SK-N-SH treated with all-trans-retinoic acid at 6 μM for 48 hours (cell line): ENCODE data around the gene LEP.

ENCODE experiments used
- ATAC-seq: fragments of 200-7000 bp; cut with Tn5 transposase; 3 replicates; pipeline ENCODE4 v1.9.1; 2020; ENCODE audit warnings: mild to moderate bottlenecking, moderate library complexity
- BACH2 ChIP-seq: fragments of 250-450 bp; sonication (Bioruptor Pico); IDR thresholded peaks from 2 replicates; pipeline ENCODE4 v1.9.0; 2021; ENCODE audit warnings: mild to moderate bottlenecking, borderline replicate concordance
- ISL1 ChIP-seq: fragments of 250-450 bp; sonication (Bioruptor Pico); IDR thresholded peaks from 2 replicates; pipeline ENCODE4 v2.1.2; 2022; ENCODE audit warnings: mild to moderate bottlenecking, moderate library complexity
- OSR1 ChIP-seq: fragments of 250-450 bp; sonication (Bioruptor Pico); IDR thresholded peaks from 2 replicates; pipeline ENCODE4 v1.8.0; 2022; ENCODE audit warnings: moderate library complexity, mild to moderate bottlenecking, inconsistent platforms
- PPARA ChIP-seq: fragments of 250-450 bp; sonication (Bioruptor Pico); IDR thresholded peaks from 2 replicates; pipeline ENCODE4 v1.5.0; 2020; ENCODE audit warnings: mild to moderate bottlenecking, borderline replicate concordance
- RARB ChIP-seq: fragments of 250-450 bp; sonication (Bioruptor Pico); IDR thresholded peaks from 2 replicates; pipeline ENCODE4 v1.8.0; 2021; ENCODE audit warnings: mild to moderate bottlenecking, moderate library complexity
- SNAI2 ChIP-seq: fragments of 250-450 bp; sonication (Bioruptor Pico); IDR thresholded peaks from 2 replicates; pipeline ENCODE4 v1.5.0; 2020; ENCODE audit warnings: mild to moderate bottlenecking, moderate library complexity
- TCF4 ChIP-seq: fragments of 250-450 bp; sonication (Bioruptor Pico); IDR thresholded peaks from 2 replicates; pipeline ENCODE4 v1.8.0; 2021; ENCODE audit warnings: mild to moderate bottlenecking, moderate library complexity, borderline replicate concordance
- TOX ChIP-seq: fragments of 250-450 bp; sonication (Bioruptor Pico); IDR thresholded peaks from 2 replicates; pipeline ENCODE4 v1.8.0; 2021; ENCODE audit warnings: mild to moderate bottlenecking, moderate library complexity, borderline replicate concordance
- ZC3H10 ChIP-seq: fragments of 250-450 bp; sonication (Bioruptor Pico); IDR thresholded peaks from 2 replicates; pipeline ENCODE4 v1.5.1; 2021; ENCODE audit warnings: mild to moderate bottlenecking, moderate library complexity
- ZFP3 ChIP-seq: fragments of 250-450 bp; sonication (Bioruptor Pico); IDR thresholded peaks from 2 replicates; pipeline ENCODE4 v1.5.0; 2020; ENCODE audit warnings: mild to moderate bottlenecking, moderate library complexity
- ZFP30 ChIP-seq: fragments of 450-650 bp; formaldehyde crosslinking; IDR thresholded peaks from 2 replicates; pipeline ENCODE4 v1.5.0; 2022; ENCODE audit warnings: mild to moderate bottlenecking, moderate library complexity
- ZNF70 ChIP-seq: fragments of 450-650 bp; formaldehyde crosslinking; IDR thresholded peaks from 2 replicates; pipeline ENCODE4 v1.5.0; 2020; ENCODE audit warnings: mild to moderate bottlenecking, moderate library complexity
- ZNF8 ChIP-seq: fragments of 450-650 bp; formaldehyde crosslinking; IDR thresholded peaks from 2 replicates; pipeline ENCODE4 v1.5.0; 2020; ENCODE audit warnings: mild to moderate bottlenecking, moderate library complexity
- TF ChIP-seq, protein P1 (sequence below): fragments of 250-450 bp; sonication (Bioruptor Pico); IDR thresholded peaks from 2 replicates; pipeline ENCODE4 v1.5.1; 2021; ENCODE audit warnings: mild to moderate bottlenecking, moderate library complexity
- TF ChIP-seq, protein P2 (sequence below): fragments of 250-450 bp; sonication (Bioruptor Pico); IDR thresholded peaks from 2 replicates; pipeline ENCODE4 v1.8.0; 2020; ENCODE audit warnings: mild to moderate bottlenecking, moderate library complexity, borderline replicate concordance
- TF ChIP-seq, protein P3 (sequence below): fragments of 250-450 bp; sonication (Bioruptor Pico); IDR thresholded peaks from 2 replicates; pipeline ENCODE4 v1.8.0; 2021; ENCODE audit warnings: low read depth, mild to moderate bottlenecking, moderate library complexity, borderline replicate concordance
- TF ChIP-seq, protein P4 (sequence below): fragments of 250-450 bp; sonication (Bioruptor Pico); IDR thresholded peaks from 2 replicates; pipeline ENCODE4 v1.5.1; 2020; ENCODE audit warnings: low read depth, mild to moderate bottlenecking, moderate library complexity
- TF ChIP-seq, protein P5 (sequence below): fragments of 250-450 bp; sonication (Bioruptor Pico); IDR thresholded peaks from 2 replicates; pipeline ENCODE4 v1.5.0; 2020; ENCODE audit warnings: mild to moderate bottlenecking, moderate library complexity

LEP gene

DNA sequence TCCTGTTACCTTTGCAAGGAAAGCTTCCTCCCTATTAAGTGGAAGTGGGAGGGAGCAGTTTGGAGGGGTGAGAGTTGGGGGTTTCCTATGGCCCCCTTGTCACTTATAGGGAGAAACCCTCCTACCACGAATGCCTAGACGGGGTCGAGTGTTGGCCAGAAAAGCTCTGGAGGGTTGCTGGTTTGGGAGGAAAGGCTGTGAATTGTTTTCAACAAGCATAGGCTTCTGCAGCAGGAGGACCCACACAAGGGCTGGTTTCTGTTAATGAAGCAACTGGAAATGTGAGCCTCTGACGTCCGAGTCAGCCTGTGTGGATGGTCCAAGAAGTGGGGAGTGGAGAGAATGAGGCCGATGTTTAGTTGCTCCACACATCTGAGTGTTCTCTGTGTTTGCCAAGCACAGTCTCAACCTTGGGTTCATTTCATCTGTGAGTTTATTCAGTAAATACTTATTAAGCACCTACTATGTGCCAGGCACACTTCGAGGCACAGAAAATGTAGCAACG lies 37.3 kb upstream of the LEP start:
- no peak for ATAC-seq
- TF ChIP-seq, protein P1, sequence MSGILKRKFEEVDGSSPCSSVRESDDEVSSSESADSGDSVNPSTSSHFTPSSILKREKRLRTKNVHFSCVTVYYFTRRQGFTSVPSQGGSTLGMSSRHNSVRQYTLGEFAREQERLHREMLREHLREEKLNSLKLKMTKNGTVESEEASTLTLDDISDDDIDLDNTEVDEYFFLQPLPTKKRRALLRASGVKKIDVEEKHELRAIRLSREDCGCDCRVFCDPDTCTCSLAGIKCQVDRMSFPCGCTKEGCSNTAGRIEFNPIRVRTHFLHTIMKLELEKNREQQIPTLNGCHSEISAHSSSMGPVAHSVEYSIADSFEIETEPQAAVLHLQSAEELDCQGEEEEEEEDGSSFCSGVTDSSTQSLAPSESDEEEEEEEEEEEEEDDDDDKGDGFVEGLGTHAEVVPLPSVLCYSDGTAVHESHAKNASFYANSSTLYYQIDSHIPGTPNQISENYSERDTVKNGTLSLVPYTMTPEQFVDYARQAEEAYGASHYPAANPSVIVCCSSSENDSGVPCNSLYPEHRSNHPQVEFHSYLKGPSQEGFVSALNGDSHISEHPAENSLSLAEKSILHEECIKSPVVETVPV (CRISPR knock-in tag), result no peak
- TF ChIP-seq, protein P2, sequence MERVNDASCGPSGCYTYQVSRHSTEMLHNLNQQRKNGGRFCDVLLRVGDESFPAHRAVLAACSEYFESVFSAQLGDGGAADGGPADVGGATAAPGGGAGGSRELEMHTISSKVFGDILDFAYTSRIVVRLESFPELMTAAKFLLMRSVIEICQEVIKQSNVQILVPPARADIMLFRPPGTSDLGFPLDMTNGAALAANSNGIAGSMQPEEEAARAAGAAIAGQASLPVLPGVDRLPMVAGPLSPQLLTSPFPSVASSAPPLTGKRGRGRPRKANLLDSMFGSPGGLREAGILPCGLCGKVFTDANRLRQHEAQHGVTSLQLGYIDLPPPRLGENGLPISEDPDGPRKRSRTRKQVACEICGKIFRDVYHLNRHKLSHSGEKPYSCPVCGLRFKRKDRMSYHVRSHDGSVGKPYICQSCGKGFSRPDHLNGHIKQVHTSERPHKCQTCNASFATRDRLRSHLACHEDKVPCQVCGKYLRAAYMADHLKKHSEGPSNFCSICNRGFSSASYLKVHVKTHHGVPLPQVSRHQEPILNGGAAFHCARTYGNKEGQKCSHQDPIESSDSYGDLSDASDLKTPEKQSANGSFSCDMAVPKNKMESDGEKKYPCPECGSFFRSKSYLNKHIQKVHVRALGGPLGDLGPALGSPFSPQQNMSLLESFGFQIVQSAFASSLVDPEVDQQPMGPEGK (CRISPR knock-in tag), result no peak

DNA sequence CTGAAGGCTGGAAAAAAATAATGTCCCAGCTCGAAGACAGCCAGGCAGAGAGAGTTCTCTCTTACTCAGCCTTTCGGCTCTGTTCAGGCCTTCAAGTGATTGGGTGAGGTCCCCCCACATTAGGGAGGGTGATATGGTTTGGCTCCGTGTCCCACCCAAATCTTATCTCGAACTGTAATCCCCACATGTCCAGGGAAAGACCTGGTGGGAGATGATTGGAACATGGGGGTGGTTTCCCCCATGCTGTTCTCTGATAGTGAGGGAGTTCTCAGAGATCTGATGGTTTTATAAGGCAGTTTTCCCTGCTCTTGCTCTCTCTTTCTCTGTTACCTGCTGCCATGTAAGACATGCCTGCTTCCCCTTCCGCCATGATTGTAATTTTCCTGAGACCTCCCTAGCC lies 36.6 kb upstream of the LEP start:
- TF ChIP-seq, protein P2 (CRISPR knock-in tag), result no peak
- TF ChIP-seq, protein P3, sequence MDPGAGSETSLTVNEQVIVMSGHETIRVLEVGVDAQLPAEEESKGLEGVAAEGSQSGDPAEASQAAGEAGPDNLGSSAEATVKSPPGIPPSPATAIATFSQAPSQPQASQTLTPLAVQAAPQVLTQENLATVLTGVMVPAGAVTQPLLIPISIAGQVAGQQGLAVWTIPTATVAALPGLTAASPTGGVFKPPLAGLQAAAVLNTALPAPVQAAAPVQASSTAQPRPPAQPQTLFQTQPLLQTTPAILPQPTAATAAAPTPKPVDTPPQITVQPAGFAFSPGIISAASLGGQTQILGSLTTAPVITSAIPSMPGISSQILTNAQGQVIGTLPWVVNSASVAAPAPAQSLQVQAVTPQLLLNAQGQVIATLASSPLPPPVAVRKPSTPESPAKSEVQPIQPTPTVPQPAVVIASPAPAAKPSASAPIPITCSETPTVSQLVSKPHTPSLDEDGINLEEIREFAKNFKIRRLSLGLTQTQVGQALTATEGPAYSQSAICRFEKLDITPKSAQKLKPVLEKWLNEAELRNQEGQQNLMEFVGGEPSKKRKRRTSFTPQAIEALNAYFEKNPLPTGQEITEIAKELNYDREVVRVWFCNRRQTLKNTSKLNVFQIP (CRISPR knock-in tag), result no peak
- TF ChIP-seq ZFP3 (no peak), RARB (CRISPR knock-in tag) (no peak), BACH2 (CRISPR knock-in tag) (no peak), OSR1 (CRISPR knock-in tag) (no peak), TOX (CRISPR knock-in tag) (no peak), ISL1 (CRISPR knock-in tag) (no peak), ZNF8 (no peak), ZC3H10 (CRISPR knock-in tag) (no peak), TCF4 (CRISPR knock-in tag) (no peak), PPARA (CRISPR knock-in tag) (no peak), ZNF70 (CRISPR knock-in tag) (no peak), SNAI2 (CRISPR knock-in tag) (no peak), ZFP30 (CRISPR knock-in tag) (no peak)
- TF ChIP-seq, protein P4, sequence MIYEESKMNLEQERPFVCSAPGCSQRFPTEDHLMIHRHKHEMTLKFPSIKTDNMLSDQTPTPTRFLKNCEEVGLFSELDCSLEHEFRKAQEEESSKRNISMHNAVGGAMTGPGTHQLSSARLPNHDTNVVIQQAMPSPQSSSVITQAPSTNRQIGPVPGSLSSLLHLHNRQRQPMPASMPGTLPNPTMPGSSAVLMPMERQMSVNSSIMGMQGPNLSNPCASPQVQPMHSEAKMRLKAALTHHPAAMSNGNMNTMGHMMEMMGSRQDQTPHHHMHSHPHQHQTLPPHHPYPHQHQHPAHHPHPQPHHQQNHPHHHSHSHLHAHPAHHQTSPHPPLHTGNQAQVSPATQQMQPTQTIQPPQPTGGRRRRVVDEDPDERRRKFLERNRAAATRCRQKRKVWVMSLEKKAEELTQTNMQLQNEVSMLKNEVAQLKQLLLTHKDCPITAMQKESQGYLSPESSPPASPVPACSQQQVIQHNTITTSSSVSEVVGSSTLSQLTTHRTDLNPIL (CRISPR knock-in tag), result no peak
- TF ChIP-seq, protein P5, sequence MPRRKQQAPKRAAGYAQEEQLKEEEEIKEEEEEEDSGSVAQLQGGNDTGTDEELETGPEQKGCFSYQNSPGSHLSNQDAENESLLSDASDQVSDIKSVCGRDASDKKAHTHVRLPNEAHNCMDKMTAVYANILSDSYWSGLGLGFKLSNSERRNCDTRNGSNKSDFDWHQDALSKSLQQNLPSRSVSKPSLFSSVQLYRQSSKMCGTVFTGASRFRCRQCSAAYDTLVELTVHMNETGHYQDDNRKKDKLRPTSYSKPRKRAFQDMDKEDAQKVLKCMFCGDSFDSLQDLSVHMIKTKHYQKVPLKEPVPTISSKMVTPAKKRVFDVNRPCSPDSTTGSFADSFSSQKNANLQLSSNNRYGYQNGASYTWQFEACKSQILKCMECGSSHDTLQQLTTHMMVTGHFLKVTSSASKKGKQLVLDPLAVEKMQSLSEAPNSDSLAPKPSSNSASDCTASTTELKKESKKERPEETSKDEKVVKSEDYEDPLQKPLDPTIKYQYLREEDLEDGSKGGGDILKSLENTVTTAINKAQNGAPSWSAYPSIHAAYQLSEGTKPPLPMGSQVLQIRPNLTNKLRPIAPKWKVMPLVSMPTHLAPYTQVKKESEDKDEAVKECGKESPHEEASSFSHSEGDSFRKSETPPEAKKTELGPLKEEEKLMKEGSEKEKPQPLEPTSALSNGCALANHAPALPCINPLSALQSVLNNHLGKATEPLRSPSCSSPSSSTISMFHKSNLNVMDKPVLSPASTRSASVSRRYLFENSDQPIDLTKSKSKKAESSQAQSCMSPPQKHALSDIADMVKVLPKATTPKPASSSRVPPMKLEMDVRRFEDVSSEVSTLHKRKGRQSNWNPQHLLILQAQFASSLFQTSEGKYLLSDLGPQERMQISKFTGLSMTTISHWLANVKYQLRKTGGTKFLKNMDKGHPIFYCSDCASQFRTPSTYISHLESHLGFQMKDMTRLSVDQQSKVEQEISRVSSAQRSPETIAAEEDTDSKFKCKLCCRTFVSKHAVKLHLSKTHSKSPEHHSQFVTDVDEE (CRISPR knock-in tag), result no peak
- TF ChIP-seq, protein P1 (CRISPR knock-in tag), result no peak
- no peak for ATAC-seq
